MM.1S (cell line): ENCODE measurements around the gene ZDHHC12.

ENCODE experiments used
- DNase-seq: peaks from one replicate; pipeline ENCODE4 v3.0.0-alpha.2; 2015
- H2AFZ ChIP-seq: fragments of 300-600 bp; sonication (generic); 2 replicates; pipeline ENCODE4 v1.6.0; 2016; ENCODE audit warnings: antibody characterized with exemption, low read length
- H3F3A ChIP-seq: fragments of 300-600 bp; sonication (generic); 2 replicates; pipeline ENCODE4 v1.6.1; 2016; ENCODE audit warnings: mild to moderate bottlenecking, antibody characterized with exemption, low read length, moderate library complexity, mixed read lengths; ENCODE audit not compliant: insufficient read depth
- H3K27ac ChIP-seq: fragments of 300-600 bp; sonication (generic); 2 replicates; pipeline ENCODE4 v1.5.1; 2016; ENCODE audit warnings: mild to moderate bottlenecking, low read length
- H3K27me3 ChIP-seq: fragments of 300-600 bp; sonication (generic); replicated peaks from 2 replicates; pipeline ENCODE4 v1.6.0; 2016; ENCODE audit warnings: low read length; ENCODE audit not compliant: insufficient read depth
- H3K36me3 ChIP-seq: fragments of 300-600 bp; sonication (generic); replicated peaks from 2 replicates; pipeline ENCODE4 v1.6.1; 2016; ENCODE audit warnings: mild to moderate bottlenecking, low read length, mixed read lengths; ENCODE audit not compliant: insufficient read depth
- H3K4me1 ChIP-seq: fragments of 300-600 bp; sonication (generic); 2 replicates; pipeline ENCODE4 v1.6.1; 2016; ENCODE audit warnings: low read length, mixed read lengths
- H3K4me2 ChIP-seq: fragments of 300-600 bp; sonication (generic); 2 replicates; pipeline ENCODE4 v1.6.0; 2016; ENCODE audit warnings: low read depth, low read length
- H3K4me3 ChIP-seq: fragments of 300-600 bp; sonication (generic); 2 replicates; pipeline ENCODE4 v1.5.1; 2016; ENCODE audit warnings: low read length, mixed read lengths
- H3K79me2 ChIP-seq: fragments of 300-600 bp; sonication (generic); 2 replicates; pipeline ENCODE4 v1.6.1; 2016; ENCODE audit warnings: mixed run types, low read length, mixed read lengths
- H3K9ac ChIP-seq: fragments of 300-600 bp; sonication (generic); 2 replicates; pipeline ENCODE4 v1.6.1; 2016; ENCODE audit warnings: low read length, mixed read lengths
- H3K9me2 ChIP-seq: fragments of 300-600 bp; sonication (generic); replicated peaks from 2 replicates; pipeline ENCODE4 v1.6.1; 2016; ENCODE audit warnings: mild to moderate bottlenecking, low read length, mixed read lengths; ENCODE audit not compliant: insufficient read depth
- H3K9me3 ChIP-seq: fragments of 300-600 bp; sonication (generic); replicated peaks from 2 replicates; pipeline ENCODE4 v1.6.1; 2016; ENCODE audit warnings: mild to moderate bottlenecking, low read length, mixed read lengths; ENCODE audit not compliant: insufficient read depth
- H4K20me1 ChIP-seq: fragments of 300-600 bp; sonication (generic); 2 replicates; pipeline ENCODE4 v1.6.1; 2016; ENCODE audit warnings: mild to moderate bottlenecking, low read length, moderate library complexity, mixed read lengths; ENCODE audit not compliant: insufficient read depth
- CTCF ChIP-seq: fragments of 300-600 bp; sonication (generic); IDR thresholded peaks from 2 replicates; pipeline ENCODE4 v1.5.1; 2016; ENCODE audit warnings: antibody characterized with exemption, low read length, mixed read lengths
- EZH2 ChIP-seq: fragments of 300-600 bp; sonication (generic); optimal IDR thresholded peaks from 2 replicates; pipeline ENCODE3; 2017; ENCODE audit warnings: low read depth, mild to moderate bottlenecking, antibody characterized with exemption, low read length, mixed read lengths
- EZH2phosphoT487 ChIP-seq: fragments of 300-600 bp; sonication (generic); IDR thresholded peaks from 2 replicates; pipeline ENCODE4 v1.6.1; 2018; ENCODE audit warnings: antibody characterized with exemption, low read length

The ZDHHC12 gene

DNA sequence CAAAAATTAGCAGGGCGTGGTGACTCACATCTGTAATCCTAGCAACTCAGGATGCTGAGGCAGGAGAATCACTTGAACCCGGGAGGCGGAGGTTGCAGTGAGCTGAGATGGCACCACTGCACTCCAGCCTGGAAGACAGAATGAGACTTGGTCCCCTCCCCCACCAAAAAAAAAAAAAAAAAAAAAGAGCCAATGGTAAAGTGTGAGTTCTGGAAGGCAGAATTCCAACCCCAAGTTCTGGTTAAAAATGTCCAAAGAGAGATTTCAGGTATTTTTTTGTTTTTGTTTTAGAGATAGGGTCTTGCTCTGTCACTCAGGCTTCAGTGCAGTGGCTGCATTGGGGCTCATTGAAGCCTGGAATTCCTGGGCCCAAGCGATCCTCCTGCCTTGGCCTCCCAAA lies 36.5 kb downstream of the ZDHHC12 start:
- no peak for DNase-seq
- peaks cover 84% of the 10 kb centered on the region for H3K79me2 ChIP-seq
- H3K9me3 ChIP-seq: no peaks in the 10 kb centered on the region
- no peak overlapping the region for H2AFZ ChIP-seq
- no peak overlapping the region for H3K27ac ChIP-seq
- peaks cover 27% of the 10 kb centered on the region for H3K4me1 ChIP-seq
- no peaks in the 10 kb centered on the region for H3K27me3 ChIP-seq
- peaks cover 40% of the 10 kb centered on the region for H3F3A ChIP-seq
- no peak overlapping the region for H3K4me3 ChIP-seq
- no peak overlapping the region for H3K9ac ChIP-seq
- no peak for TF ChIP-seq EZH2phosphoT487
- no peak for TF ChIP-seq CTCF
- H4K20me1 ChIP-seq: peaks cover 24% of the 10 kb centered on the region
- H3K4me2 ChIP-seq: no peak overlapping the region; the same call in 1 of the 2 replicates
- no peaks in the 10 kb centered on the region for H3K9me2 ChIP-seq
- H3K36me3 ChIP-seq: no peaks in the 10 kb centered on the region; the same call in 1 of the 2 replicates

- H3K27me3 ChIP-seq: no peaks in the 10 kb centered on the region
- peak overlapping the region; percentile 85 for H3K4me3 ChIP-seq
- peak overlapping the region; percentile 93 for H3K4me2 ChIP-seq
- peaks cover 8% of the 10 kb centered on the region; the same call in 1 of the 2 replicates for H4K20me1 ChIP-seq
- H3K9me3 ChIP-seq: no peaks in the 10 kb centered on the region
- H3K36me3 ChIP-seq: no peaks in the 10 kb centered on the region
- 0 out of 2 replicates have a peak overlapping the region, but pooled peaks have one; percentile 5 for H2AFZ ChIP-seq
- H3K9ac ChIP-seq: peak overlapping the region; percentile 91
- H3F3A ChIP-seq: peaks cover 39% of the 10 kb centered on the region
- H3K4me1 ChIP-seq: peaks cover 21% of the 10 kb centered on the region
- peak overlapping the region; percentile 86 for H3K27ac ChIP-seq
- TF ChIP-seq CTCF (no peak), EZH2phosphoT487 (no peak), EZH2 (no peak)
- H3K9me2 ChIP-seq: no peaks in the 10 kb centered on the region
- DNase-seq: peak; percentile 70
- H3K79me2 ChIP-seq: peaks cover 71% of the 10 kb centered on the region
Observed at GRCh38 chr9:128685636-128686489, 38.1 kb downstream of the ZDHHC12 start.

GRCh38 chr9:128684325-128685199 lies 39.4 kb downstream of the ZDHHC12 start:
- Histone ChIP-seq H3K27ac (peak overlapping the region; percentile 86), H4K20me1 (no peaks in the 10 kb centered on the region), H3K4me2 (peak overlapping the region; percentile 93), H3K9me2 (no peaks in the 10 kb centered on the region), H3K4me3 (peak overlapping the region; percentile 85), H3K79me2 (peaks cover 62% of the 10 kb centered on the region), H3K9me3 (no peaks in the 10 kb centered on the region), H3K36me3 (no peaks in the 10 kb centered on the region), H2AFZ (peak overlapping the region; percentile 42), H3F3A (peaks cover 33% of the 10 kb centered on the region), H3K4me1 (peaks cover 21% of the 10 kb centered on the region), H3K9ac (peak overlapping the region; percentile 91), H3K27me3 (no peaks in the 10 kb centered on the region)
- DNase-seq: peak; percentile 94
- TF ChIP-seq EZH2 (no peak), EZH2phosphoT487 (no peak), CTCF (no peak)
